B cell (primary cell): ENCODE data around the gene SEMA4D. TPM values are rescaled to one million over a fixed set of nuclear protein-coding genes. Genes with fewer than 3 reads are reported as not detected.

Experiments used
- ATAC-seq: fragments of 200-7000 bp; cut with Tn5 transposase; one replicate; pipeline ENCODE4 v1.10.0; 2021; ENCODE audit warnings: low read depth, mild to moderate bottlenecking, moderate number of reproducible peaks, moderate library complexity
- CTCF ChIA-PET: fragments of 350-600 bp; sonication (Branson Sonifier 250); formaldehyde crosslinking; loops from one replicate; lab custom pipeline; 2021; ENCODE audit warnings: antibody characterized with exemption, inconsistent platforms; lab: Charles Lee
- POLR2A ChIA-PET: fragments of 350-600 bp; sonication (Branson Sonifier 250); formaldehyde crosslinking; loops from one replicate; lab custom pipeline; 2021; ENCODE audit warnings: antibody characterized with exemption; lab: Charles Lee
- DNase-seq: peaks from one replicate; pipeline ENCODE4 v3.0.0; 2013
- H2AFZ ChIP-seq: 2 replicates; pipeline ENCODE4 v1.6.1; 2012; ENCODE audit warnings: mild to moderate bottlenecking, low read depth, low read length; ENCODE audit not compliant: insufficient read depth, poor library complexity, severe bottlenecking
- H3K27ac ChIP-seq, 2 donors: 1 replicate in 1 of 2; 2 replicates in 1 of 2; pipeline ENCODE4 v1.5.1; 2012 to 2013; ENCODE audit warnings: low read length in 2 of 2, mild to moderate bottlenecking in 2 of 2, moderate library complexity in 1 of 2
- H3K27me3 ChIP-seq, 4 experiments: fragments of 200-600 bp in 1 of 4; sonication (generic) in 1 of 4; replicated peaks in 1 of 4; 1 replicate in 2 of 4; 2 replicates in 2 of 4; pipeline versions ENCODE4 v1.6.1 to v1.7.0; 2013 to 2016; ENCODE audit warnings: low read length in 3 of 4, mild to moderate bottlenecking in 2 of 4, mixed read lengths in 1 of 4, moderate library complexity in 1 of 4; ENCODE audit not compliant: insufficient read depth in 4 of 4, control insufficient read depth in 3 of 4; ENCODE audit errors: control extremely low read depth in 1 of 4
- H3K36me3 ChIP-seq, 2 experiments: replicated peaks in 1 of 2; 1 replicate in 1 of 2; 2 replicates in 1 of 2; pipeline versions ENCODE4 v1.6.1 to v1.7.1; 2013; ENCODE audit warnings: low read length in 1 of 2; ENCODE audit not compliant: insufficient read depth in 2 of 2, control insufficient read depth in 1 of 2; ENCODE audit errors: control extremely low read depth in 1 of 2, extremely low read depth in 1 of 2
- H3K4me1 ChIP-seq, 2 donors: fragments of 200-600 bp in 1 of 2; sonication (generic) in 1 of 2; 1 replicate in 1 of 2; 2 replicates in 1 of 2; pipeline versions ENCODE4 v1.5.1 to v1.6.1; 2013 to 2017; ENCODE audit warnings: low read length in 2 of 2; ENCODE audit not compliant: control insufficient read depth in 2 of 2, insufficient read depth in 2 of 2
- H3K4me2 ChIP-seq: replicated peaks from 2 replicates; pipeline ENCODE3; 2012; ENCODE audit warnings: mild to moderate bottlenecking, low read depth, low read length; ENCODE audit not compliant: poor library complexity, severe bottlenecking
- H3K4me3 ChIP-seq, 5 experiments: fragments of 200-600 bp in 1 of 5; sonication (generic) in 1 of 5; 1 replicate in 3 of 5; 2 replicates in 2 of 5; pipeline versions ENCODE4 v1.5.1 to v1.7.0; 2011 to 2016; ENCODE audit warnings: low read length in 4 of 5, mild to moderate bottlenecking in 4 of 5, low read depth in 2 of 5, control low read depth in 1 of 5, moderate library complexity in 1 of 5; ENCODE audit not compliant: insufficient read depth in 1 of 5; ENCODE audit errors: control extremely low read depth in 1 of 5, extremely low read depth in 1 of 5
- H3K79me2 ChIP-seq: fragments of 200-600 bp; sonication (generic); one replicate; pipeline ENCODE4 v1.6.0; 2016; ENCODE audit warnings: low read length; ENCODE audit not compliant: control insufficient read depth, insufficient read depth
- H3K9ac ChIP-seq: fragments of 200-600 bp; sonication (generic); 2 replicates; pipeline ENCODE4 v1.6.1; 2017; ENCODE audit warnings: mild to moderate bottlenecking, low read length, moderate library complexity
- H3K9me3 ChIP-seq, 3 donors: one replicate each; pipeline versions ENCODE4 v1.6.1 to v1.7.1; 2013; ENCODE audit warnings: low read length in 2 of 3; ENCODE audit not compliant: control insufficient read depth in 2 of 3, insufficient read depth in 1 of 3; ENCODE audit errors: control extremely low read depth in 1 of 3
- H4K20me1 ChIP-seq: 2 replicates; pipeline ENCODE4 v1.6.0; 2012; ENCODE audit warnings: mild to moderate bottlenecking, low read length; ENCODE audit not compliant: insufficient read depth, control insufficient read depth, poor library complexity, severe bottlenecking
- H3K27ac Mint-ChIP-seq: one replicate; pipeline ENCODE4 v1.8.0; 2021; ENCODE audit warnings: mixed read lengths
- H3K27me3 Mint-ChIP-seq: one replicate; pipeline ENCODE4 v1.8.0; 2021; ENCODE audit warnings: mixed read lengths
- H3K4me1 Mint-ChIP-seq: one replicate; pipeline ENCODE4 v1.8.0; 2021; ENCODE audit warnings: mixed read lengths
- H3K4me3 Mint-ChIP-seq: one replicate; pipeline ENCODE4 v1.8.0; 2021; ENCODE audit warnings: mixed read lengths
- H3K9me3 Mint-ChIP-seq: one replicate; pipeline ENCODE4 v1.8.0; 2022; ENCODE audit warnings: mixed read lengths; ENCODE audit not compliant: insufficient read depth
- CTCF ChIP-seq: fragments of 200-600 bp; IDR thresholded peaks from one replicate; pipeline ENCODE4 v1.8.0; 2022; ENCODE audit warnings: antibody characterized with exemption, mild to moderate bottlenecking
- EZH2 ChIP-seq: IDR thresholded peaks from 2 replicates; pipeline ENCODE4 v1.6.1; 2012; ENCODE audit warnings: borderline replicate concordance, low read depth, mild to moderate bottlenecking, moderate library complexity, low read length; ENCODE audit not compliant: insufficient read depth, poor library complexity, severe bottlenecking
- WGBS: methylation state at CpG from one replicate; pipeline ENCODE4 v1.1.5; 2013; ENCODE audit warnings: missing lambda C conversion rate; ENCODE audit not compliant: insufficient coverage; 5-methylcytosine and 5-hydroxymethylcytosine counted together
- intact Hi-C: fragments of 100-400 bp; cut with micrococcal nuclease; formaldehyde crosslinking; loops from one replicate; pipeline ENCODE4 v1.10.0; 2022
- polyA plus RNA-seq: library from polyadenylated mRNA; depleted of rRNA; stranded (reverse); fragments of >200 nt; gene quantifications from 2 replicates; pipeline ENCODE4 v1.2.3, GENCODE V29; 2012
- total RNA-seq, 2 donors: library from RNA; stranded (reverse); fragments of 120-200 nt in 1 of 2; gene quantifications; 1 replicate in 1 of 2; 2 replicates in 1 of 2; pipeline versions ENCODE4 v1.2.3 to v1.2.4, GENCODE V29; 2013 to 2022

SEMA4D gene
- total and polyA plus RNA-seq, 2 donors (not counting 1 experiment from before 2014, with no cell fraction given) = 53.6 to 231 TPM

GRCh38 chr9:89446261-89446960 lies 51.5 kb downstream of the SEMA4D start:
- peaks cover 38 to 52% of the 10 kb centered on the region in 2 donors for H3K4me1 ChIP-seq
- ChIA-PET CTCF (interaction anchor here (1.3 kb wide), 1 partner anchor 17 kb away, joined by 4 read pairs; no protein-coding TSS in a partner anchor), POLR2A (interaction anchor here (0.6 kb wide), 1 partner anchor 19 kb away, joined by 3 read pairs; no protein-coding TSS in a partner anchor)
- no peak overlapping the region for H3K4me3 ChIP-seq
- H3K9me3 Mint-ChIP-seq = no peaks in the 10 kb centered on the region
- H4K20me1 ChIP-seq = peaks cover 89% of the 10 kb centered on the region
- peaks cover 0 to 23% of the 10 kb centered on the region in 2 experiments for H3K36me3 ChIP-seq
- peak overlapping the region; percentile 73 for H3K27ac Mint-ChIP-seq
- intact Hi-C loops = no loop called here
- DNase-seq = no peak
- H3K27ac ChIP-seq = no peak overlapping the region
- no peak overlapping the region for H2AFZ ChIP-seq
- peaks cover 89% of the 10 kb centered on the region for H3K79me2 ChIP-seq
- 97% methylated on average over 12 of the region's 13 CpGs for WGBS
- no peak overlapping the region for H3K4me2 ChIP-seq
- TF ChIP-seq EZH2 (no peak), CTCF (no peak)
- no peak for ATAC-seq
- peaks cover 78% of the 10 kb centered on the region for H3K4me1 Mint-ChIP-seq
- no peaks in the 10 kb centered on the region for H3K9me3 ChIP-seq
- no peak overlapping the region for H3K9ac ChIP-seq
- no peaks in the 10 kb centered on the region for H3K27me3 Mint-ChIP-seq
- no peak overlapping the region for H3K4me3 Mint-ChIP-seq
- no peaks in the 10 kb centered on the region for H3K27me3 ChIP-seq

- Mint-ChIP-seq H3K27ac (no peak overlapping the region), H3K27me3 (no peaks in the 10 kb centered on the region), H3K4me1 (peaks cover 80% of the 10 kb centered on the region), H3K9me3 (no peaks in the 10 kb centered on the region), H3K4me3 (no peak overlapping the region)
- no peak overlapping the region for H3K27ac ChIP-seq
- H3K36me3 ChIP-seq = peaks cover 0 to 23% of the 10 kb centered on the region in 2 experiments
- peaks cover 89% of the 10 kb centered on the region for H3K79me2 ChIP-seq
- DNase-seq (no peak), ATAC-seq (no peak)
- H4K20me1 ChIP-seq = peaks cover 90% of the 10 kb centered on the region
- H2AFZ ChIP-seq = no peak overlapping the region
- ChIA-PET CTCF (interaction anchor here (0.6 to 1.3 kb wide), 3 partner anchors 16 to 103 kb away, joined by 4 to 5 read pairs (median 4); no protein-coding TSS in a partner anchor), POLR2A (no interaction called here)
- no peak overlapping the region for H3K9ac ChIP-seq
- peaks cover 44 to 58% of the 10 kb centered on the region in 2 donors for H3K4me1 ChIP-seq
- no peak overlapping the region for H3K4me3 ChIP-seq
- WGBS = 90% methylated on average over 8 of the region's 8 CpGs
- no peak overlapping the region for H3K4me2 ChIP-seq
- H3K9me3 ChIP-seq = no peaks in the 10 kb centered on the region
- H3K27me3 ChIP-seq = no peaks in the 10 kb centered on the region
- no peak for TF ChIP-seq EZH2
- TF ChIP-seq CTCF = no peak
- intact Hi-C loops = no loop called here
Measured at GRCh38 chr9:89445801-89446251, 52.1 kb downstream of the SEMA4D start.
